Esophagus squamous epithelium (tissue), 4 donors: ENCODE measurements around the gene TMEM38A.

Source experiments
- CTCF ChIP-seq, 6 experiments: fragments of 450-650 bp in 4 of 6; fragments of 200-600 bp in 2 of 6; sonication (generic) in 2 of 6; IDR thresholded peaks; one replicate each; pipeline ENCODE4 v1.5.1; 2016 to 2019; ENCODE audit warnings: antibody characterized with exemption in 6 of 6, mild to moderate bottlenecking in 4 of 6, moderate library complexity in 4 of 6
- POLR2A ChIP-seq, 4 donors: fragments of 450-650 bp; IDR thresholded peaks; one replicate each; pipeline ENCODE4 v1.6.1; 2017; ENCODE audit warnings: antibody characterized with exemption in 4 of 4, mild to moderate bottlenecking in 4 of 4, moderate library complexity in 3 of 4

- TF ChIP-seq CTCF (IDR thresholded peaks at IDR 0.05), result no peak
- no peak for TF ChIP-seq POLR2A (IDR thresholded peaks at IDR 0.05)
These were observed 41.5 kb upstream of the TMEM38A start for GRCh38 chr19:16619457-16619856.
